Measurements from ENCODE around the gene ZRSR2. TPM values are rescaled to one million over a fixed set of nuclear protein-coding genes. Genes with fewer than 3 reads are reported as not detected.
"Not testable (repeated sequence)": the region's sequence is repeated elsewhere in the genome, so short reads cannot be mapped to it uniquely, and the experiment has no call there.

The ZRSR2 gene
- total RNA-seq, 1 donor from 2014 or later, result 8.4 TPM

- Mint-ChIP-seq H3K9me3 (ENCODE audit: unreplicated experiment) (no peaks in the 10 kb centered on the region), H3K4me1 (ENCODE audit: unreplicated experiment) (peaks cover 8% of the 10 kb centered on the region), H3K36me3 (ENCODE audit: low read depth, unreplicated experiment) (no peaks in the 10 kb centered on the region), H3K4me3 (ENCODE audit: unreplicated experiment) (no peak overlapping the region), H3K27ac (ENCODE audit: unreplicated experiment) (no peak overlapping the region), H3K27me3 (ENCODE audit: unreplicated experiment) (peaks cover 2% of the 10 kb centered on the region)
- no peak for DNase-seq (ENCODE audit: low spot score)
- TF ChIP-seq, protein P1, sequence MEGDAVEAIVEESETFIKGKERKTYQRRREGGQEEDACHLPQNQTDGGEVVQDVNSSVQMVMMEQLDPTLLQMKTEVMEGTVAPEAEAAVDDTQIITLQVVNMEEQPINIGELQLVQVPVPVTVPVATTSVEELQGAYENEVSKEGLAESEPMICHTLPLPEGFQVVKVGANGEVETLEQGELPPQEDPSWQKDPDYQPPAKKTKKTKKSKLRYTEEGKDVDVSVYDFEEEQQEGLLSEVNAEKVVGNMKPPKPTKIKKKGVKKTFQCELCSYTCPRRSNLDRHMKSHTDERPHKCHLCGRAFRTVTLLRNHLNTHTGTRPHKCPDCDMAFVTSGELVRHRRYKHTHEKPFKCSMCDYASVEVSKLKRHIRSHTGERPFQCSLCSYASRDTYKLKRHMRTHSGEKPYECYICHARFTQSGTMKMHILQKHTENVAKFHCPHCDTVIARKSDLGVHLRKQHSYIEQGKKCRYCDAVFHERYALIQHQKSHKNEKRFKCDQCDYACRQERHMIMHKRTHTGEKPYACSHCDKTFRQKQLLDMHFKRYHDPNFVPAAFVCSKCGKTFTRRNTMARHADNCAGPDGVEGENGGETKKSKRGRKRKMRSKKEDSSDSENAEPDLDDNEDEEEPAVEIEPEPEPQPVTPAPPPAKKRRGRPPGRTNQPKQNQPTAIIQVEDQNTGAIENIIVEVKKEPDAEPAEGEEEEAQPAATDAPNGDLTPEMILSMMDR (IDR thresholded peaks at IDR 0.05; ENCODE audit: unreplicated experiment), result no peak
These were observed 35.2 kb upstream of the ZRSR2 start for GRCh38 chrX:15755091-15755490.

DNA sequence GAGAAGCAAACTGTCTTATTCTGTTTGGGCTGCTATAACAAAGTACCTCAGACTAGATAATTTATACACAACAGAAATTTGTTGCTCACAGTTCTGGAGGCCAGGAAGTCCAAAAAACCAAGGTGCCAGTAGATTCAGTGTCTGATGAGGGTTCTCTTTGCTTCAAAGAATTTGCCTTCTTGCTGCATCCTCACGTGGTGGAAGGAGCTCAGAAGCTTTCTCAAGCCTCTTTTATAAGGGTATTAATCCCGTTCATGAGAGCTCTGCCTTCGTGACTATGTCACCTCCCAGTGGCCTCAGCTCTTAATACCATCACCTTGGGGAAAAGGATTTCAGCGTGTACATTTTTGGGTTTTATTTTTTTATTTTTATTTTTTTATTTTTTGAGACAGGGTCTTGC is 32.1 kb upstream of the ZRSR2 start:
- no peaks in the 10 kb centered on the region for H3K36me3 Mint-ChIP-seq (ENCODE audit: low read depth, unreplicated experiment)
- no peak overlapping the region for H3K4me3 Mint-ChIP-seq (ENCODE audit: unreplicated experiment)
- no peak overlapping the region for H3K27ac Mint-ChIP-seq (ENCODE audit: unreplicated experiment)
- no peak for DNase-seq (ENCODE audit: low spot score)
- TF ChIP-seq, protein P1 (IDR thresholded peaks at IDR 0.05; ENCODE audit: unreplicated experiment), result no peak
- no peaks in the 10 kb centered on the region for H3K9me3 Mint-ChIP-seq (ENCODE audit: unreplicated experiment)
- peaks cover 2% of the 10 kb centered on the region for H3K27me3 Mint-ChIP-seq (ENCODE audit: unreplicated experiment)
- H3K4me1 Mint-ChIP-seq (ENCODE audit: unreplicated experiment), result no peaks in the 10 kb centered on the region

GRCh38 chrX:15759886-15760285 is 30.4 kb upstream of the ZRSR2 start:
- not testable (repeated sequence) for H3K36me3 Mint-ChIP-seq (ENCODE audit: low read depth, unreplicated experiment); H3K27me3 Mint-ChIP-seq (ENCODE audit: unreplicated experiment)

GRCh38 chrX:15761564-15762191 is 28.6 kb upstream of the ZRSR2 start:
- TF ChIP-seq, protein P1 (IDR thresholded peaks at IDR 0.05; ENCODE audit: unreplicated experiment), result no peak
- peak; percentile 29 for DNase-seq (ENCODE audit: low spot score)
- Mint-ChIP-seq H3K36me3 (ENCODE audit: low read depth, unreplicated experiment) (no peaks in the 10 kb centered on the region), H3K4me1 (ENCODE audit: unreplicated experiment) (no peaks in the 10 kb centered on the region), H3K9me3 (ENCODE audit: unreplicated experiment) (no peaks in the 10 kb centered on the region), H3K27ac (ENCODE audit: unreplicated experiment) (no peak overlapping the region), H3K27me3 (ENCODE audit: unreplicated experiment) (no peaks in the 10 kb centered on the region), H3K4me3 (ENCODE audit: unreplicated experiment) (no peak overlapping the region)

More at GRCh38 chrX:15759886-15760285, 30.4 kb upstream of the ZRSR2 start:
- H3K4me3 Mint-ChIP-seq (ENCODE audit: unreplicated experiment); DNase-seq (ENCODE audit: low spot score); H3K27ac Mint-ChIP-seq (ENCODE audit: unreplicated experiment); H3K4me1 Mint-ChIP-seq (ENCODE audit: unreplicated experiment); H3K9me3 Mint-ChIP-seq (ENCODE audit: unreplicated experiment): not testable (repeated sequence)

- no peak for DNase-seq (ENCODE audit: low spot score)
These were observed 20.9 kb upstream of the ZRSR2 start for GRCh38 chrX:15769300-15769954.

More at GRCh38 chrX:15769300-15769954, 20.9 kb upstream of the ZRSR2 start:
- H3K4me1 Mint-ChIP-seq (ENCODE audit: unreplicated experiment), result peaks cover 7% of the 10 kb centered on the region
- no peak overlapping the region for H3K27ac Mint-ChIP-seq (ENCODE audit: unreplicated experiment)
- H3K4me3 Mint-ChIP-seq (ENCODE audit: unreplicated experiment), result no peak overlapping the region
- peaks cover 10% of the 10 kb centered on the region for H3K36me3 Mint-ChIP-seq (ENCODE audit: low read depth, unreplicated experiment)
- no peaks in the 10 kb centered on the region for H3K9me3 Mint-ChIP-seq (ENCODE audit: unreplicated experiment)
- H3K27me3 Mint-ChIP-seq (ENCODE audit: unreplicated experiment), result peaks cover 1% of the 10 kb centered on the region
- TF ChIP-seq, protein P1 (IDR thresholded peaks at IDR 0.05; ENCODE audit: unreplicated experiment), result no peak
